Fibroblast of lung (primary cell): ENCODE results near the gene EML4. TPM values are rescaled to one million over a fixed set of nuclear protein-coding genes. Genes with fewer than 3 reads are reported as not detected.

Experiments
- DNase-seq, 2 donors: peaks; one replicate each; pipeline versions ENCODE4 v3.0.0 to v3.0.0-alpha.2; 2010; ENCODE audit warnings: low read depth in 2 of 2
- H2AFZ ChIP-seq: 2 replicates; pipeline ENCODE4 v1.5.1; 2012; ENCODE audit warnings: low read length, control low read depth, inconsistent platforms
- H3K27ac ChIP-seq: 2 replicates; pipeline ENCODE4 v1.5.1; 2011; ENCODE audit warnings: low read length, control low read depth; ENCODE audit not compliant: insufficient read depth
- H3K27me3 ChIP-seq: 2 replicates; pipeline ENCODE4 v1.5.1; 2011; ENCODE audit warnings: mild to moderate bottlenecking, low read length; ENCODE audit not compliant: control insufficient read depth, insufficient read depth
- H3K36me3 ChIP-seq: 2 replicates; pipeline ENCODE4 v1.5.1; 2011; ENCODE audit warnings: low read length; ENCODE audit not compliant: control insufficient read depth, insufficient read depth
- H3K4me1 ChIP-seq: 2 replicates; pipeline ENCODE4 v1.5.1; 2011; ENCODE audit warnings: low read length; ENCODE audit not compliant: control insufficient read depth, insufficient read depth; ENCODE audit errors: extremely low read depth
- H3K4me2 ChIP-seq: 2 replicates; pipeline ENCODE4 v1.5.1; 2011; ENCODE audit warnings: low read length, control low read depth; ENCODE audit not compliant: insufficient read depth; ENCODE audit errors: extremely low read depth
- H3K4me3 ChIP-seq, 4 experiments: fragments of 200-600 bp in 1 of 4; sonication (generic) in 1 of 4; replicated peaks in 1 of 4; 2 replicates each; pipeline ENCODE4 v1.5.1; 2011 to 2016; ENCODE audit warnings: low read length in 4 of 4, low read depth in 3 of 4, mild to moderate bottlenecking in 3 of 4, control low read depth in 2 of 4, inconsistent platforms in 1 of 4, mixed read lengths in 1 of 4; ENCODE audit not compliant: insufficient read depth in 1 of 4; ENCODE audit errors: control extremely low read depth in 1 of 4
- H3K79me2 ChIP-seq: 2 replicates; pipeline ENCODE4 v1.5.1; 2012; ENCODE audit warnings: mild to moderate bottlenecking, low read length, inconsistent platforms; ENCODE audit not compliant: control insufficient read depth, insufficient read depth
- H3K9ac ChIP-seq: 2 replicates; pipeline ENCODE4 v1.5.1; 2011; ENCODE audit warnings: mild to moderate bottlenecking, low read length, control low read depth; ENCODE audit not compliant: insufficient read depth
- H3K9me3 ChIP-seq: 2 replicates; pipeline ENCODE4 v1.5.1; 2012; ENCODE audit warnings: low read depth, low read length; ENCODE audit not compliant: control insufficient read depth, insufficient read depth
- H4K20me1 ChIP-seq: 2 replicates; pipeline ENCODE4 v1.5.1; 2011; ENCODE audit warnings: low read length; ENCODE audit not compliant: control insufficient read depth, insufficient read depth; ENCODE audit errors: extremely low read depth
- CTCF ChIP-seq, 2 donors: IDR thresholded peaks in 1 of 2; conservative IDR thresholded peaks in 1 of 2; 1 replicate in 1 of 2; 2 replicates in 1 of 2; pipeline ENCODE4 v1.5.1; 2011 to 2012; ENCODE audit warnings: low read length in 2 of 2, control low read depth in 1 of 2, inconsistent platforms in 1 of 2, low read depth in 1 of 2, mild to moderate bottlenecking in 1 of 2
- EZH2 ChIP-seq: IDR thresholded peaks from 2 replicates; pipeline ENCODE4 v1.5.1; 2012; ENCODE audit warnings: low read length, control low read depth, mild to moderate bottlenecking; ENCODE audit errors: missing control alignments
- polyA plus RNA-seq, 2 donors: library from polyadenylated mRNA; depleted of rRNA in 1 of 2; stranded (reverse) in 1 of 2; unstranded in 1 of 2; fragments of >200 nt; gene quantifications; 2 replicates each; pipeline ENCODE4 v1.2.1, GENCODE V29; 2011 to 2012; ENCODE audit warnings: missing spikeins in 1 of 2
- total RNA-seq: library from RNA; depleted of rRNA; stranded (reverse); fragments of >200 nt; gene quantifications from 2 replicates; pipeline ENCODE4 v1.2.1, GENCODE V29; 2014

Gene EML4
- total and polyA plus RNA-seq, 2 donors (not counting 1 experiment from before 2014, with no cell fraction given), result 49.5 to 62.7 TPM

- Histone ChIP-seq H3K27me3 (no peaks in the 10 kb centered on the region), H3K27ac (peak overlapping the region; percentile 94), H3K79me2 (peaks cover 51% of the 10 kb centered on the region), H3K4me1 (peaks cover 5% of the 10 kb centered on the region), H3K36me3 (no peaks in the 10 kb centered on the region), H3K9me3 (no peaks in the 10 kb centered on the region), H4K20me1 (no peaks in the 10 kb centered on the region), H3K4me2 (peak overlapping the region; percentile 97), H3K4me3 (peak overlapping the region; percentile 88 to 98 (median 96)), H3K9ac (peak overlapping the region; percentile 97), H2AFZ (no peak overlapping the region)
- DNase-seq, result no peak
- no peak for TF ChIP-seq EZH2
- no peak for TF ChIP-seq CTCF (conservative IDR thresholded peaks at IDR 0.05 in 1 of 2, IDR thresholded peaks at IDR 0.05 in 1 of 2; ENCODE audit: low read depth in 1 of 2, low read length in 2 of 2)
Measured at GRCh38 chr2:42360493-42360889, 191.3 kb downstream of the EML4 start.

- TF ChIP-seq EZH2 (no peak), CTCF (conservative IDR thresholded peaks at IDR 0.05 in 1 of 2, IDR thresholded peaks at IDR 0.05 in 1 of 2; ENCODE audit: low read depth in 1 of 2, low read length in 2 of 2) (peak; percentile 16 to 41)
- H3K79me2 ChIP-seq, result peaks cover 47% of the 10 kb centered on the region
- no peaks in the 10 kb centered on the region for H3K27me3 ChIP-seq
- H4K20me1 ChIP-seq, result no peaks in the 10 kb centered on the region
- peak within 1 kb of the TSS; percentile 97 for H3K9ac ChIP-seq
- peak within 1 kb of the TSS; percentile 88 to 98 (median 96) for H3K4me3 ChIP-seq
- H3K4me2 ChIP-seq, result peak within 1 kb of the TSS; percentile 97
- peak within 1 kb of the TSS; percentile 94 for H3K27ac ChIP-seq
- peak within 1 kb of the TSS; percentile 98 for H2AFZ ChIP-seq
- H3K9me3 ChIP-seq, result no peaks in the 10 kb centered on the region
- peaks cover 5% of the 10 kb centered on the region for H3K4me1 ChIP-seq
- peak; percentile 95 to 98 for DNase-seq
- H3K36me3 ChIP-seq, result no peaks in the 10 kb centered on the region
Measured at GRCh38 chr2:42360890-42361727, 192.0 kb downstream of the EML4 start, which contains the start of gene COX7A2L. Gene COX7A2L, minus strand, starts transcription at chr2:42361217. Its CDS starts 56 bp downstream, at chr2:42361161.

- DNase-seq, result no peak
- H2AFZ ChIP-seq, result peak overlapping the region; percentile 82
- no peaks in the 10 kb centered on the region for H4K20me1 ChIP-seq
- no peak overlapping the region for H3K9ac ChIP-seq
- no peaks in the 10 kb centered on the region for H3K36me3 ChIP-seq
- peaks cover 40% of the 10 kb centered on the region for H3K79me2 ChIP-seq
- no peak overlapping the region for H3K27ac ChIP-seq
- no peaks in the 10 kb centered on the region for H3K27me3 ChIP-seq
- H3K4me2 ChIP-seq, result peak overlapping the region; percentile 84
- no peaks in the 10 kb centered on the region for H3K9me3 ChIP-seq
- peaks cover 5% of the 10 kb centered on the region for H3K4me1 ChIP-seq
- TF ChIP-seq EZH2, result no peak
- no peak for TF ChIP-seq CTCF (conservative IDR thresholded peaks at IDR 0.05 in 1 of 2, IDR thresholded peaks at IDR 0.05 in 1 of 2; ENCODE audit: low read depth in 1 of 2, low read length in 2 of 2)
- peak overlapping the region; percentile 37 to 60 (median 38) for H3K4me3 ChIP-seq
Measured at GRCh38 chr2:42361728-42362283, 192.7 kb downstream of the EML4 start.
